ENCODE data around the gene MPV17L2.

DNA sequence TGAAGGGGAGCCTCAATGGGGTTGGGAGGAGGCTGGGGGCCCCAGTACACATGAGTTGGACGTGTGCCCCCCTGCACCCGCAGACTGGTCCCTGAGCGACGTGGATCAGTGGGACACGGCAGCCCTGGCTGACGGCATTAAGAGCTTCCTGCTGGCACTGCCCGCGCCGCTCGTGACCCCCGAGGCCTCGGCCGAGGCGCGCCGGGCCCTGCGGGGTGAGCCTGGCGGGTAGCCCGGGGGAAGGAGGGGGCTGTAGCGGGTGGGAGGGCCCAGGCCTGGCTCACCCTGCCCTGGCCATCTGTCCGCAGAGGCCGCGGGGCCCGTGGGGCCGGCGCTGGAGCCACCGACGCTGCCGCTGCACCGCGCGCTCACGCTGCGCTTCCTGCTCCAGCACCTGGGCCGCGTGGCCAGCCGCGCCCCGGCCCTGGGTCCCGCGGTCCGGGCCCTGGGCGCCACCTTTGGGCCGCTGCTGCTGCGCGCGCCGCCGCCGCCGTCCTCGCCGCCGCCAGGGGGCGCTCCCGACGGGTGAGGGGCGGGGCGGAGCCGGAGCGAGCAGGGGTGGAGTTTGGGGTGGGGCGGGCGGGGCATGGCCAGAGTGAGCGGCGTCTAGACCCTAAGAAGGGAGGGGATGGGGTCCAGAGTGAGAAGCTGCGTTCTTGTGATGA is 31.9 kb upstream of the MPV17L2 start:
- TF ChIP-seq CTCF (conservative IDR thresholded peaks at IDR 0.05) (peak; percentile 99), ZFX (IDR thresholded peaks at IDR 0.05) (peak; percentile 93; the same call in 1 of the 2 replicates)

All from C4-2B (cell line).